HCT116 (cell line): ENCODE data around the gene SPACA6. TPM values are rescaled to one million over a fixed set of nuclear protein-coding genes. Genes with fewer than 3 reads are reported as not detected.

Experiments
- ATAC-seq: fragments of 200-7000 bp; cut with Tn5 transposase; 2 replicates; pipeline ENCODE4 v1.9.1; 2020; ENCODE audit warnings: mild to moderate bottlenecking, moderate library complexity
- BruUV-seq: library from RNA; stranded (reverse); fragments of 400-500 nt; replicated peaks from 2 replicates; lab custom pipeline; 2021; lab: Mats Ljungman, UMichigan
- CTCF ChIA-PET: fragments of 300-600 bp; sonication (Branson Sonifier 250); formaldehyde crosslinking; loops from one replicate; lab custom pipeline; 2021; ENCODE audit warnings: antibody characterized with exemption; lab: Charles Lee
- POLR2A ChIA-PET: fragments of 300-600, 350-600 bp; sonication (Branson Sonifier 250); formaldehyde crosslinking; loops from one replicate; lab custom pipeline; 2021; ENCODE audit warnings: antibody characterized with exemption; lab: Charles Lee
- RAD21 ChIA-PET, 2 experiments: fragments of 300-600 bp; sonication (Branson Sonifier 250); formaldehyde crosslinking; loops; one replicate each; lab custom pipeline; 2023; ENCODE audit warnings: low total read pairs in 2 of 2; ENCODE audit not compliant: uncharacterized antibody in 2 of 2, unreplicated experiment in 2 of 2, low non-redundant PET in 1 of 2; lab: Charles Lee
- DNase-seq: peaks from one replicate; pipeline ENCODE4 v3.0.0-alpha.2; 2010; ENCODE audit warnings: low read depth, low spot score
- H2AFZ ChIP-seq: fragments of 200-600 bp; shearing (Covaris generic), sonication (generic); 2 replicates; pipeline ENCODE4 v1.6.1; 2017; ENCODE audit warnings: low read depth, mixed run types, mixed read lengths, antibody characterized with exemption, low read length; ENCODE audit not compliant: poor library complexity, severe bottlenecking
- H3K27ac ChIP-seq: 2 replicates; pipeline ENCODE4 v1.5.1; 2012; ENCODE audit warnings: low read depth, low read length
- H3K27me3 ChIP-seq: fragments of 200-600 bp; sonication (generic); 2 replicates; pipeline ENCODE4 v1.6.1; 2016; ENCODE audit warnings: mixed run types, low read length, mixed read lengths; ENCODE audit not compliant: insufficient read depth
- H3K36me3 ChIP-seq, 2 experiments: fragments of 200-500 bp in 1 of 2; fragments of 200-600 bp in 1 of 2; sonication (Bioruptor generic) in 1 of 2; sonication (generic) in 1 of 2; 2 replicates each; pipeline versions ENCODE4 v1.5.1 to v1.6.1; 2014 to 2016; ENCODE audit warnings: low read length in 2 of 2, inconsistent platforms in 1 of 2, mixed read lengths in 1 of 2, mixed run types in 1 of 2; ENCODE audit not compliant: insufficient read depth in 2 of 2, control insufficient read depth in 1 of 2
- H3K4me1 ChIP-seq, 2 experiments: fragments of 200-600 bp in 1 of 2; sonication (generic) in 1 of 2; 2 replicates each; pipeline versions ENCODE4 v1.5.1 to v1.6.1; 2012 to 2017; ENCODE audit warnings: low read length in 2 of 2, inconsistent platforms in 1 of 2, mild to moderate bottlenecking in 1 of 2, mixed read lengths in 1 of 2, mixed run types in 1 of 2, moderate library complexity in 1 of 2; ENCODE audit not compliant: insufficient read depth in 2 of 2, control insufficient read depth in 1 of 2
- H3K4me2 ChIP-seq: fragments of 200-600 bp; sonication (generic); 2 replicates; pipeline ENCODE4 v1.6.1; 2017; ENCODE audit warnings: mixed run types, low read length, mixed read lengths
- H3K4me3 ChIP-seq, 2 experiments: fragments of 200-600 bp in 1 of 2; sonication (generic) in 1 of 2; replicated peaks in 1 of 2; 2 replicates each; pipeline ENCODE4 v1.5.1; 2011 to 2016; ENCODE audit warnings: low read length in 2 of 2, control low read depth in 1 of 2, low read depth in 1 of 2, mild to moderate bottlenecking in 1 of 2, mixed read lengths in 1 of 2, mixed run types in 1 of 2
- H3K79me2 ChIP-seq: fragments of 200-600 bp; sonication (generic); 2 replicates; pipeline ENCODE4 v1.6.1; 2017; ENCODE audit warnings: mild to moderate bottlenecking, mixed run types, low read length, moderate library complexity, mixed read lengths; ENCODE audit not compliant: insufficient read depth
- H3K9ac ChIP-seq: fragments of 200-600 bp; sonication (generic); 2 replicates; pipeline ENCODE4 v1.6.1; 2016; ENCODE audit warnings: low read length, mixed read lengths
- H3K9me2 ChIP-seq: fragments of 200-600 bp; sonication (generic), shearing (Covaris generic); 2 replicates; pipeline ENCODE4 v1.6.1; 2017; ENCODE audit warnings: mixed run types, mild to moderate bottlenecking, moderate library complexity; ENCODE audit not compliant: insufficient read depth
- H3K9me3 ChIP-seq, 2 experiments: fragments of 200-500 bp in 1 of 2; fragments of 200-600 bp in 1 of 2; sonication (Bioruptor generic) in 1 of 2; sonication (generic) in 1 of 2; 2 replicates each; pipeline ENCODE4 v1.6.1; 2014 to 2017; ENCODE audit warnings: low read length in 2 of 2, mixed read lengths in 2 of 2, inconsistent platforms in 1 of 2, low read depth in 1 of 2, mild to moderate bottlenecking in 1 of 2, mixed run types in 1 of 2, moderate library complexity in 1 of 2; ENCODE audit not compliant: control insufficient read depth in 1 of 2, insufficient read depth in 1 of 2
- H4K20me1 ChIP-seq: fragments of 200-600 bp; sonication (generic), shearing (Covaris generic); 2 replicates; pipeline ENCODE4 v1.6.1; 2017; ENCODE audit warnings: mixed run types, mild to moderate bottlenecking, moderate library complexity; ENCODE audit not compliant: insufficient read depth
- ATF3 ChIP-seq: IDR thresholded peaks from 2 replicates; pipeline ENCODE4 v1.6.1; 2012
- CBX3 ChIP-seq: IDR thresholded peaks from 2 replicates; pipeline ENCODE4 v1.6.1; 2012; ENCODE audit warnings: low read depth
- CTCF ChIP-seq, 3 experiments: fragments of 200-600 bp in 1 of 3; sonication (generic) in 1 of 3; IDR thresholded peaks in 2 of 3; conservative IDR thresholded peaks in 1 of 3; 2 replicates each; pipeline ENCODE4 v1.5.1; 2012 to 2017; ENCODE audit warnings: low read depth in 2 of 3, low read length in 2 of 3, antibody characterized with exemption in 1 of 3, borderline replicate concordance in 1 of 3, control low read depth in 1 of 3, mild to moderate bottlenecking in 1 of 3, mixed read lengths in 1 of 3, mixed run types in 1 of 3, moderate library complexity in 1 of 3; ENCODE audit not compliant: insufficient read depth in 1 of 3
- EGR1 ChIP-seq: IDR thresholded peaks from 2 replicates; pipeline ENCODE4 v1.6.1; 2012; ENCODE audit warnings: low read depth
- ELF1 ChIP-seq: IDR thresholded peaks from 2 replicates; pipeline ENCODE4 v1.6.1; 2012; ENCODE audit warnings: low read depth, borderline replicate concordance
- EZH2 ChIP-seq: fragments of 200-600 bp; sonication (generic); IDR thresholded peaks from 2 replicates; pipeline ENCODE4 v1.6.1; 2017; ENCODE audit warnings: antibody characterized with exemption, mixed run types
- EZH2phosphoT487 ChIP-seq: fragments of 200-600 bp; IDR thresholded peaks from 2 replicates; pipeline ENCODE4 v1.6.1; 2018; ENCODE audit warnings: antibody characterized with exemption, borderline replicate concordance
- FOSL1 ChIP-seq: IDR thresholded peaks from 2 replicates; pipeline ENCODE4 v1.6.1; 2012; ENCODE audit warnings: low read depth
- MAX ChIP-seq: IDR thresholded peaks from 2 replicates; pipeline ENCODE4 v1.6.1; 2012
- RAD21 ChIP-seq: IDR thresholded peaks from 2 replicates; pipeline ENCODE4 v1.6.1; 2012; ENCODE audit warnings: low read depth, mild to moderate bottlenecking
- REST ChIP-seq: IDR thresholded peaks from 2 replicates; pipeline ENCODE4 v1.6.1; 2012; ENCODE audit warnings: low read depth
- SP1 ChIP-seq: IDR thresholded peaks from 2 replicates; pipeline ENCODE4 v1.6.1; 2012; ENCODE audit warnings: low read depth
- SRF ChIP-seq: IDR thresholded peaks from 2 replicates; pipeline ENCODE4 v1.6.1; 2012; ENCODE audit warnings: low read depth
- YY1 ChIP-seq: IDR thresholded peaks from 2 replicates; pipeline ENCODE4 v1.6.1; 2011; ENCODE audit warnings: low read length, low read depth, moderate library complexity, mild to moderate bottlenecking; ENCODE audit not compliant: insufficient replicate concordance; ENCODE audit errors: extremely low read depth
- ZBTB33 ChIP-seq: IDR thresholded peaks from 2 replicates; pipeline ENCODE4 v1.6.1; 2011; ENCODE audit warnings: mild to moderate bottlenecking, low read length, moderate library complexity; ENCODE audit not compliant: insufficient replicate concordance; ENCODE audit errors: extremely low read depth
- intact Hi-C: fragments of 100-400 bp; cut with micrococcal nuclease; formaldehyde crosslinking; loops from 2 replicates; pipeline ENCODE4 v1.10.0; 2022
- total RNA-seq: library from RNA; stranded (reverse); gene quantifications from one replicate; pipeline ENCODE4 v1.2.1, GENCODE V29; 2021; ENCODE audit not compliant: unreplicated experiment

SPACA6 gene
- total RNA-seq, 1 experiment from 2014 or later, result 13.9 TPM

- Histone ChIP-seq H3K4me2 (no peak overlapping the region), H3K4me1 (peaks cover 28 to 52% of the 10 kb centered on the region in 2 experiments; a peak in 3 of 4 replicates), H2AFZ (no peak overlapping the region), H3K79me2 (peaks cover 10% of the 10 kb centered on the region; the same call in 1 of the 2 replicates), H3K27ac (no peak overlapping the region), H3K9ac (no peak overlapping the region), H3K9me3 (no peaks in the 10 kb centered on the region), H3K27me3 (no peaks in the 10 kb centered on the region), H4K20me1 (no peaks in the 10 kb centered on the region), H3K36me3 (peaks cover 2 to 8% of the 10 kb centered on the region in 2 experiments; a peak in 2 of 4 replicates), H3K9me2 (no peaks in the 10 kb centered on the region), H3K4me3 (no peak overlapping the region)
- no peak for ATAC-seq
- POLR2A ChIA-PET, result no interaction called here
- RAD21 ChIA-PET, result no interaction called here
- DNase-seq, result no peak
- intact Hi-C loops, result no loop called here
- CTCF ChIA-PET, result no interaction called here
- no peak for TF ChIP-seq ATF3
- no peak for TF ChIP-seq CTCF (IDR thresholded peaks at IDR 0.05 in 2 of 3, conservative IDR thresholded peaks at IDR 0.05 in 1 of 3; ENCODE audit: borderline replicate concordance in 1 of 3, insufficient read depth in 1 of 3, low read depth in 2 of 3, low read length in 2 of 3)
- TF ChIP-seq EZH2, result no peak
- TF ChIP-seq RAD21, result no peak
- TF ChIP-seq MAX, result no peak
- no peak for TF ChIP-seq YY1
- no peak for TF ChIP-seq SP1
- TF ChIP-seq EGR1, result no peak
- TF ChIP-seq REST, result no peak
- TF ChIP-seq ELF1, result no peak
- no peak for TF ChIP-seq ZBTB33
- TF ChIP-seq CBX3, result no peak
- TF ChIP-seq SRF, result no peak
- TF ChIP-seq FOSL1, result no peak
- no peak for TF ChIP-seq EZH2phosphoT487
- no TSS peak for BruUV-seq
Measured at GRCh38 chr19:51706296-51706695, 13.2 kb downstream of the SPACA6 start.
